Activated CD4-positive, alpha-beta T cell treated with anti-CD3 and anti-CD28 coated beads for 36 hours (primary cell): Measurements from ENCODE around the gene DCAF6. TPM values are rescaled to one million over a fixed set of nuclear protein-coding genes. Genes with fewer than 3 reads are reported as not detected.
A peak's percentile ranks its signal among the peaks of the same experiment; 100 is the strongest.
"Not testable (repeated sequence)": the region's sequence is repeated elsewhere in the genome, so short reads cannot be mapped to it uniquely, and the experiment has no call there.

ENCODE experiments used
- ATAC-seq: fragments of 200-7000 bp; cut with Tn5 transposase; one replicate; pipeline ENCODE4 v1.10.0; 2021; ENCODE audit warnings: mild to moderate bottlenecking, moderate library complexity
- CTCF ChIA-PET: fragments of 350-600 bp; sonication (Branson Sonifier 250); formaldehyde crosslinking; loops from one replicate; lab custom pipeline; 2021; ENCODE audit warnings: antibody characterized with exemption; lab: Charles Lee
- POLR2A ChIA-PET: fragments of 350-600 bp; sonication (Branson Sonifier 250); formaldehyde crosslinking; loops from one replicate; lab custom pipeline; 2021; ENCODE audit warnings: antibody characterized with exemption, inconsistent platforms; lab: Charles Lee
- DNase-seq: peaks from one replicate; pipeline ENCODE4 v3.0.0-alpha.2; 2020
- H3K27ac Mint-ChIP-seq: one replicate; pipeline ENCODE4 v1.8.0; 2021; ENCODE audit warnings: mixed read lengths
- H3K27me3 Mint-ChIP-seq: one replicate; pipeline ENCODE4 v1.8.0; 2021; ENCODE audit warnings: mixed read lengths
- H3K36me3 Mint-ChIP-seq: one replicate; pipeline ENCODE4 v1.8.0; 2021; ENCODE audit warnings: low read depth, mixed read lengths
- H3K4me1 Mint-ChIP-seq: one replicate; pipeline ENCODE4 v1.8.0; 2021; ENCODE audit warnings: mixed read lengths
- H3K4me3 Mint-ChIP-seq: one replicate; pipeline ENCODE4 v1.8.0; 2021; ENCODE audit warnings: mild to moderate bottlenecking, moderate library complexity, mixed read lengths
- H3K9me3 Mint-ChIP-seq: one replicate; pipeline ENCODE4 v1.8.0; 2021; ENCODE audit warnings: low read depth, mixed read lengths
- intact Hi-C, 2 experiments: fragments of 100-400 bp; cut with DNase I in 1 of 2; cut with micrococcal nuclease in 1 of 2; formaldehyde crosslinking; loops; one replicate each; pipeline versions ENCODE4 v1.14.2 to v1.15.1; 2022 to 2024; cut with DNase I, micrococcal nuclease
- total RNA-seq, 2 experiments: library from RNA; stranded (reverse); gene quantifications; one replicate each; pipeline ENCODE4 v1.2.3, GENCODE V29; 2021

The DCAF6 gene
- total RNA-seq, 2 experiments from 2014 or later, result 25.6 to 28.8 TPM

GRCh38 chr1:167924102-167924501 is 12.4 kb upstream of the DCAF6 start:
- H3K9me3 Mint-ChIP-seq, result no peaks in the 10 kb centered on the region
- H3K4me1 Mint-ChIP-seq, result peaks cover 11% of the 10 kb centered on the region
- POLR2A ChIA-PET, result interaction anchor here (1.3 kb wide), 1 partner anchor 10 kb away, joined by 3 read pairs; the partner anchor contains the start of gene ADCY10

DNA sequence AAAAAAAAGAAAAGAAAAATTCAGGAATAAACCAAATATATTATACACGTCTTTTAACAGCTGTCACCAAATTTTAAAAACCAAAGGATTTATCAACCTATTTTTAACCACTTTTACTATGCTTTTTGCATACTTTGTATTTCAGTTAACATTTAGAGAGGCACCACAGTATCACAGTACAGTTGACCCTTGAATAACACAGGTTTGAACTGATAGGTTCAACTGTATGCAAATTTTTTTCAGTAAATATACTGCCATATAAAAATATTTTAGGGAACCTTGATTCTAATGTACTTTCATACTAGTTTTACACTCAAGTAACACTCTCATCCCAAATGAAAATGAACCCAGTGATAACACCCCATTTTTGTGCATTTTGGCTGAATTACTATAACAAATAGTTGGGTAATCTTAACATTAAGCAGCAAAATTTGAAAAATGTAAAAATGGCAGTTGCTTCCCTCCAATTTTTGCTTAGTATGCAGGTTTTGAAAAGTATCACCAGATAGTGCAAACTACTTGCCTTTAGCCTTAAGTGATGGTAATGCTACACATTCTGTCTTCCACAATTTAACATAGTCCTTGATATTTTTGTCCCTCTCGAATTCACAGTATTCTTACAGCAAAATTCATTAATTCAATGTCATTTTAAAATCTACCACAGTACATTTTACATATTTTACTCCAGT is 11.8 kb upstream of the DCAF6 start:
- H3K4me3 Mint-ChIP-seq, result no peak overlapping the region
- H3K27me3 Mint-ChIP-seq, result no peaks in the 10 kb centered on the region
- no peak overlapping the region for H3K27ac Mint-ChIP-seq
- ATAC-seq, result no peak
- H3K4me1 Mint-ChIP-seq, result peaks cover 12% of the 10 kb centered on the region
- CTCF ChIA-PET, result no interaction called here
- intact Hi-C loops, result no loop called here
- POLR2A ChIA-PET, result interaction anchor here (1.3 kb wide), 1 partner anchor 11 kb away, joined by 3 read pairs; the partner anchor contains the start of gene ADCY10
- H3K9me3 Mint-ChIP-seq, result no peaks in the 10 kb centered on the region
- peaks cover 2% of the 10 kb centered on the region for H3K36me3 Mint-ChIP-seq
- no peak for DNase-seq

More at GRCh38 chr1:167924102-167924501, 12.4 kb upstream of the DCAF6 start:
- no peak for ATAC-seq
- Mint-ChIP-seq H3K36me3 (peaks cover 2% of the 10 kb centered on the region), H3K4me3 (no peak overlapping the region), H3K27me3 (no peaks in the 10 kb centered on the region), H3K27ac (no peak overlapping the region)
- CTCF ChIA-PET, result interaction anchor here (0.8 kb wide), 1 partner anchor 161 kb away, joined by 5 read pairs; no protein-coding TSS in a partner anchor
- intact Hi-C loops, result no loop called here
- no peak for DNase-seq

DNA sequence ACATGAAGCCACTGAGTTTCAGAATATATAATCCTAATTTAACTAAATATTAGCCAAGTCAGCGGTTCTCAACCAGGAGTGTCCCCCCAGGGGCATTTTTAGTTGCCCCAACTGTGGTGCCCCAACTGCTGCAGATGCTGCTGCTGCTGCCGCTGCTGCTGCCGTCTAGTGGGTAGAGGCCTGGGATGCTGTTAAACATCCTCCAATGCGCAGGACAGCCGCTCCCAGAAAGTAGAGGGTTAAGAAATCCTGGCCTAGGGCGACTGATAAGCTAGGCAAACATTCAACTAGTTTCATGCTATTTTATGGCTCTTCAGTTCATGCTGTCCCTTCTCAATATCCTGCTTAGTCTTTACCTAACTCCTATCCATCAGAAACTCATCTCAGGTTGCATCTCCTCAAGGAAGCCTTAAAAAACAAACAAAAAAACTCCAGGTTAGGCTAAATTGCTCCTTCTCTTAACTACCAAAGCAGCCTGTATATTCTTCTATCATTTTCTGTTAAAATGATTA is 9.9 kb upstream of the DCAF6 start:
- Mint-ChIP-seq H3K36me3 (peaks cover 2% of the 10 kb centered on the region), H3K27me3 (no peaks in the 10 kb centered on the region)
- CTCF ChIA-PET, result no interaction called here

DNA sequence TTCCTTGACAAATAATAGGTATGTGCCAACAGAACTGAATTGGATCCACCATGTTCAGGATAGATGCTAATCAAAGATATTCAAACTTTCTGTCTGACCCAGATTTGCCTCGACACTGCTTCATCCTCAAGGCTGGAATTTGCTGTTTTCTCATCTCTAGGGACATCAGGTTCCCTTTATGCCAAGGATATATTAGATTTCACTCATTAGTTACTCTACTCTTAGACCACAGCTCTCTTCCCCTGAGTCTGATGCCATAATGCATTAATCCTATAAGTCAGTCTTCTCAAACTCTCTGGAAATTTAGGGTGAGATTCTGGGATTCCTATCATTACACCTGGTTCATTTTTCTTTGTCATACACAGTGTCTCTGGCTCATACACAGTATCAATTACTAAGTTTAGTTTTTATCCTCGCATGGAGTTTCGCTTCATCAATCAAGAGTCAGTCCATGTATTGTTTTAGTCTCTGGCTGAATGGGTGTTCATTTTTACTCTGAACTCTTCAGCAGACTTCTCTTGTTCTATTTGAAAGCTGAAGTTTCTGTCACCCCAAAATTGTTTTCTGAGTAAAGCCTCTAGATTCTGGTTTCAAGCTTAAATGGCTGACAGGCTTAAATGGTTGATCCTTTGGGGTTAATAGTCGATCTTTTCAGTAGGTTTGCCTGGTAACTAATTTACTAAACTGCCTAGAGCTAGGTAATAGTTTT is 9.3 kb upstream of the DCAF6 start:
- Mint-ChIP-seq H3K27me3 (no peaks in the 10 kb centered on the region), H3K4me3 (no peak overlapping the region), H3K4me1 (peaks cover 12% of the 10 kb centered on the region), H3K27ac (no peak overlapping the region), H3K36me3 (peaks cover 2% of the 10 kb centered on the region), H3K9me3 (no peaks in the 10 kb centered on the region)
- CTCF ChIA-PET, result interaction anchor here (0.6 kb wide), 1 partner anchor 109 kb away, joined by 4 read pairs; no protein-coding TSS in a partner anchor
- POLR2A ChIA-PET, result no interaction called here
- intact Hi-C loops, result no loop called here
- DNase-seq (no peak), ATAC-seq (no peak)

More for the DNA sequence above, 9.9 kb upstream of the DCAF6 start:
- Mint-ChIP-seq H3K9me3 (no peaks in the 10 kb centered on the region), H3K4me1 (peaks cover 15% of the 10 kb centered on the region), H3K27ac (no peak overlapping the region), H3K4me3 (no peak overlapping the region)
- intact Hi-C loops, result no loop called here
- DNase-seq (no peak), ATAC-seq (no peak)
- POLR2A ChIA-PET, result no interaction called here

DNA sequence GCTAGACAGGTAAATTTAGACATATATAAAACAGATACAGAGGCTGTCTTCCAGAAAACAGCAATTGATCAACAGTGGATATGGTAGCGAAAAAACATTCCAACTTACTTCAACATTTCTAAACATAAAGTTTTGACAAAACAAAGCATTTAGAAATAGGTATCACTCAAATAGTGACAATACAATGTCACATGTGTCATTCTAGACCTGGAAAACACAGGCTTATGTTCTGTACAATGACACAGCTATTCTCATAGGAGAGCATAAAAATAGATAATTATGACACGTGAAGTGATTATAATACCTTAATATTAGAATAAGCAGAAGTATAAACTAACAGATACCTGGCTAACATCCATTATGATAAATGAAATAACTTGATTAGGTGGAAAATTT is 8.0 kb upstream of the DCAF6 start:
- Mint-ChIP-seq H3K27me3 (no peaks in the 10 kb centered on the region), H3K9me3 (no peaks in the 10 kb centered on the region), H3K4me1 (peaks cover 17% of the 10 kb centered on the region), H3K27ac (no peak overlapping the region), H3K4me3 (no peak overlapping the region), H3K36me3 (no peaks in the 10 kb centered on the region)
- ChIA-PET CTCF (interaction anchor here (0.9 to 1.4 kb wide), 2 partner anchors 9 to 154 kb away, joined by 3 to 8 read pairs; partner anchors contain the start of gene MPC2), POLR2A (interaction anchor here (0.7 kb wide), 1 partner anchor 37 kb away, joined by 3 read pairs; no protein-coding TSS in a partner anchor)
- DNase-seq (no peak), ATAC-seq (no peak)
- intact Hi-C loops, result no loop called here

- CTCF ChIA-PET, result interaction anchor here (0.9 to 1.4 kb wide), 2 partner anchors 8 to 153 kb away, joined by 3 to 8 read pairs; partner anchors contain the start of gene MPC2
- POLR2A ChIA-PET, H3K27ac Mint-ChIP-seq, H3K36me3 Mint-ChIP-seq, DNase-seq, intact Hi-C loops, H3K9me3 Mint-ChIP-seq, H3K27me3 Mint-ChIP-seq, ATAC-seq, H3K4me3 Mint-ChIP-seq: not testable (repeated sequence)
- H3K4me1 Mint-ChIP-seq, result peaks cover 22% of the 10 kb centered on the region
Observed at GRCh38 chr1:167928919-167929318, 7.6 kb upstream of the DCAF6 start.

DNA sequence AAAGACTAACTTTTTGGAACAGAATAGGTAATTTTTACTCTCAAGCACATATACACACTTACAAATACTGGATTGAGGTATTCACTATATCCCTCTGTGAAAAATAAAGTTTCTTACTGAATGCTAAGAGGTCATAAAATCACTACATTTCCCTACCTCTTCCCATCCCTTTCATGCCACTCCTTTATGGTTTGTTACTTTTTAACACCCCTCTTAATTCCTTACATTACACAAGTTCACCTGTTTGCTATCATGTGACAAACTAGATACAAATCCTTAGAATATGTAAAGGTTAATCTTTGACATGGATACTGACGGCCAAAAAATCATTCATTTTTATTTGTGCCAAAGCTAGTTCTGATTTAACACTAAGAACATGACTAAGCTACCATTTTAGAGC is 6.8 kb upstream of the DCAF6 start:
- CTCF ChIA-PET, result interaction anchor here (0.7 to 1.6 kb wide), 2 partner anchors 37 to 152 kb away, joined by 3 to 6 read pairs; no protein-coding TSS in a partner anchor
- POLR2A ChIA-PET, result no interaction called here

DNA sequence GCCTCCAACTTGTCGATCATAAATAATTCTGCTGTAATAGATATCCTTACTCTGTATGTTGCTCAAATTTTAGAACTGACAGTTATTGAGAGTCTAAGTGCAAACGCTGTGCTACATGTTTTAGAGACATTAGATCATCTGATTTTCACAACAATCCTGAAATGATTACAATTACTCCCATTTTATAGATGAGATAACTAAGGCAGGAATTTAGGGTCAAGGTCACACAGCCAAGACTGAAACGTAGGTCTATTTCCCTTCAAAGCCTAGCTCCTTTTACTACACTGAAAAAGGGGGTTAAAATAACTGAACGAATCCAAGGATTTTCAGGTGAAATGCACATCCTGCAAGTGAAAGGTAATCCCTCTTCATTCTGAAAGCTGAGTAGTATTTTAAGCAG is 2.7 kb upstream of the DCAF6 start:
- Mint-ChIP-seq H3K9me3 (no peaks in the 10 kb centered on the region), H3K4me3 (peak overlapping the region; percentile 89), H3K27ac (no peak overlapping the region), H3K36me3 (no peaks in the 10 kb centered on the region), H3K4me1 (peaks cover 36% of the 10 kb centered on the region), H3K27me3 (no peaks in the 10 kb centered on the region)
- intact Hi-C loops, result loop anchor here (10.0 kb wide), 2 partner anchors 299 to 1099 kb away; partner anchors contain the start of genes POGK (in 1 of the 2) and RCSD1 (in 1 of the 2)
- ATAC-seq (no peak), DNase-seq (no peak)
- POLR2A ChIA-PET, result interaction anchor here (0.6 kb wide), 1 partner anchor 253 kb away, joined by 4 read pairs; no protein-coding TSS in a partner anchor
- CTCF ChIA-PET, result interaction anchor here (3.0 kb wide), 1 partner anchor 148 kb away, joined by 9 read pairs; no protein-coding TSS in a partner anchor

More for the DNA sequence above, 6.8 kb upstream of the DCAF6 start:
- Mint-ChIP-seq H3K4me3 (no peak overlapping the region), H3K27me3 (no peaks in the 10 kb centered on the region), H3K36me3 (no peaks in the 10 kb centered on the region), H3K9me3 (no peaks in the 10 kb centered on the region), H3K4me1 (peaks cover 30% of the 10 kb centered on the region), H3K27ac (no peak overlapping the region)
- intact Hi-C loops, result loop anchor here (10.0 kb wide), 2 partner anchors 295 to 1095 kb away; partner anchors contain the start of genes POGK (in 1 of the 2) and RCSD1 (in 1 of the 2)
- no peak for ATAC-seq
- DNase-seq, result no peak

DNA sequence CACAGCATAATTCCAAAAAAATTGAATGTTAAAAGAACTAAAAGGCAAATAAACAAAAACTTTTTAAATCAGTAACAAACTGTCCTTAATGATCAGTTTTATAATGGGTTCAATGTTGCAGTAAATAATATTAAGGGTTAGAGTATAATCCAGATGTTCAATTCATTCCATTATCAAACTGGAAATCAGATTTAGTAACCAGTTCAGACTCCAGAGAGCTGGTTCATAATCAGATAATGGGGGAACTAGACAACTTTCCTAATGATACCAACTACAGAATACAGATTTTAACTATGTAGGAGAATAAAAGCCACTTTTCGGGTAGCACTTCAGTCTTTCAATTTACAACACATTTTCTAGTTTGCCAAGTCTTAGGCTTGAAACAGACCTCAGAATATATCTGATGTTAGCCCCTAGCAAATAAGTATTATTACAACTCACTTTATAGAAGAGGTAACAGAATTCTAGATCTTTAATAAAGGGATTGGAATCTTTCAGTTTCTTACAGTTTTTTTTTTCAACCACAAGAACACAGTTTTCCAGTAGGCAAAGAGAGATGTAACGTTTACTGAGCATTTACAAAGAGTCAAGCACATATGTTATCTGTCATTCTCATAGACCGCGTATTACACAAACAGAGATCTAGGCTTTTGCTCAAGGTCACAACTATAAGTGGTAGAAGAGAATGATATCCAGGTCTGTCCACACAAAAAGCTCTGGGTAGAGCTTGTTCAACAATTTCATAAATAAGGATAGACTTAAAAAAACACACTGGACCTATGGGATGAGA is 1.9 kb upstream of the DCAF6 start:
- no peaks in the 10 kb centered on the region for H3K27me3 Mint-ChIP-seq
- ChIA-PET CTCF (interaction anchor here (1.8 to 3.0 kb wide), 2 partner anchors 148 to 219 kb away, joined by 5 to 9 read pairs; no protein-coding TSS in a partner anchor), POLR2A (interaction anchor here (0.6 kb wide), 1 partner anchor 386 kb away, joined by 14 read pairs; no protein-coding TSS in a partner anchor)
- peak overlapping the region; percentile 97 for H3K27ac Mint-ChIP-seq
- H3K9me3 Mint-ChIP-seq, result no peaks in the 10 kb centered on the region
- peak overlapping the region; percentile 89 for H3K4me3 Mint-ChIP-seq
- DNase-seq, result no peak
- H3K36me3 Mint-ChIP-seq, result no peaks in the 10 kb centered on the region
- ATAC-seq, result no peak
- intact Hi-C loops, result loop anchor here (5.0 to 10.0 kb wide), 7 partner anchors 132 to 1100 kb away; partner anchors contain the start of genes POGK (in 1 of the 2), RCSD1 (in 1 of the 2) and TIPRL (in 1 of the 2)
- H3K4me1 Mint-ChIP-seq, result peaks cover 36% of the 10 kb centered on the region
